ENCODE results near the gene PCSK2.

The PCSK2 gene

DNA sequence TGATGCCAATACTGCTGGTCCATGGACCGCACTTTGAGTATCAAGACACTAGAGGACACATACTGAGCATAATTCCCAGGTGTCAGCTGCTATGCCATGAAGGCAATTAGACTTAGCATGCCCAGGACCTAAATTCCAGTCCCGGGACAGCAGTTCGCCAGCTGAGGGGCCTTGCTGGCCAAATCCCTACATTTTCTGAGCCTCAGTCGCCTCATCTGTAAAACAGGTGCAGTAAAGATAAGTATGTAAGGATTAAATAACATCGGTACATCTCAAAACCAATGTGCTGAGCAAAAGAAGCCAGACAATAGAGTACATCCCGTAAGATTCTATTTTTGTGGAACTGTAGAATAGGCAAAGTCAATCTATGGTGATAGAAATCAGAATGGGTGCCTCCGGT lies 303.3 kb downstream of the PCSK2 start:
- ChIA-PET POLR2A (no interaction called here), CTCF (interaction anchor here (1.2 to 1.7 kb wide), 3 partner anchors 17 to 368 kb away, joined by 3 to 6 read pairs (median 4); no protein-coding TSS in a partner anchor)
- TF ChIP-seq CTCF (IDR thresholded peaks at IDR 0.05; ENCODE audit: control extremely low read depth, extremely low read depth, low read depth, missing control alignments) = no peak
- DNase-seq (ENCODE audit: extremely low spot score) = no peak

- ChIA-PET CTCF (interaction anchor here (1.2 to 1.7 kb wide), 5 partner anchors 18 to 367 kb away, joined by 3 to 6 read pairs (median 4); no protein-coding TSS in a partner anchor), POLR2A (no interaction called here)
- DNase-seq (ENCODE audit: extremely low spot score) = peak; percentile 36
- no peak for TF ChIP-seq CTCF (IDR thresholded peaks at IDR 0.05; ENCODE audit: control extremely low read depth, extremely low read depth, low read depth, missing control alignments)
These were observed 304.1 kb downstream of the PCSK2 start, which contains the start of gene BFSP1 for GRCh38 chr20:17530716-17531664. Gene BFSP1 (minus strand): TSS chr20:17531379. CDS start chr20:17531329, 50 bp downstream.

- no peak for DNase-seq (ENCODE audit: extremely low spot score)
- POLR2A ChIA-PET = no interaction called here
- TF ChIP-seq CTCF (IDR thresholded peaks at IDR 0.05; ENCODE audit: control extremely low read depth, extremely low read depth, low read depth, missing control alignments) = no peak
- CTCF ChIA-PET = interaction anchor here (1.2 to 1.7 kb wide), 3 partner anchors 18 to 85 kb away, joined by 3 to 6 read pairs (median 4); no protein-coding TSS in a partner anchor
These were observed 304.8 kb downstream of the PCSK2 start for GRCh38 chr20:17531665-17532025.

DNA sequence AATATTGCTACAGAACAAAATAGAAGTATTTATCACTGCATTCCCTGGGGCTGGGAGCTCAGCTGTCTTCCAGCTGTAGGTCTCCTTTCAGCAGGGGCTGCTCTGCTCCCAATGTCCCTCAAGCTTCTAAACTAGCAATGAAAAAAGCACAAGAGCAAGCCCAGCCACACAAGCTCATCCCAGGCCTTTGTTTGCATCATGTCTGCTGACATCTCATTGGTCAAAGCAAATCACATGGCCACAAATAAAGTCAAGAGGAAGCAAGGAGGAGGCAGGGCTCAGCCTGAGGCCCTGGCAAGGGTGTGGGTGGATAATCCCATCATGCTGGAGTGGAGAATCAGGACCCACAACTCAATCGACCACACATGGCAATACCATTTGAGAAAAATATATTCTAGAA lies 306.6 kb downstream of the PCSK2 start:
- CTCF ChIA-PET = interaction anchor here (0.9 to 1.6 kb wide), 4 partner anchors 28 to 405 kb away, joined by 3 to 4 read pairs (median 3); partner anchors contain the start of gene DSTN
- TF ChIP-seq CTCF (IDR thresholded peaks at IDR 0.05; ENCODE audit: control extremely low read depth, extremely low read depth, low read depth, missing control alignments) = no peak
- POLR2A ChIA-PET = no interaction called here
- no peak for DNase-seq (ENCODE audit: extremely low spot score)

- no peak for TF ChIP-seq CTCF (IDR thresholded peaks at IDR 0.05; ENCODE audit: control extremely low read depth, extremely low read depth, low read depth, missing control alignments)
- ChIA-PET CTCF (interaction anchor here (1.1 to 1.4 kb wide), 3 partner anchors 18 to 30 kb away, joined by 3 read pairs; no protein-coding TSS in a partner anchor), POLR2A (no interaction called here)
- no peak for DNase-seq (ENCODE audit: extremely low spot score)
These were observed 307.2 kb downstream of the PCSK2 start for GRCh38 chr20:17534077-17534476.

Data from GM10248 (cell line).